MCF 10A (cell line): ENCODE results near the gene CYTH1. TPM values are rescaled to one million over a fixed set of nuclear protein-coding genes. Genes with fewer than 3 reads are reported as not detected.

Experiments used
- BruUV-seq: library from RNA; stranded (reverse); fragments of 400-500 nt; replicated peaks from 2 replicates; lab custom pipeline; 2021; lab: Mats Ljungman, UMichigan
- CTCF ChIA-PET: fragments of 300-600 bp; sonication (Branson Sonifier 250); formaldehyde crosslinking; extraction: SDS; loops from one replicate; lab custom pipeline; 2021; ENCODE audit warnings: antibody characterized with exemption, inconsistent platforms; lab: Yijun Ruan, JAX
- POLR2A ChIA-PET: fragments of 300-600, 350-650 bp; sonication (Branson Sonifier 250); formaldehyde crosslinking; extraction: SDS; loops from one replicate; lab custom pipeline; 2020; ENCODE audit warnings: antibody characterized with exemption, inconsistent platforms; lab: Yijun Ruan, JAX
- DNase-seq: peaks from one replicate; pipeline ENCODE4 v3.0.0-alpha.2; 2018; ENCODE audit not compliant: unreplicated experiment
- H3K27ac Mint-ChIP-seq: one replicate; pipeline ENCODE4 v1.8.0; 2022; ENCODE audit warnings: mild to moderate bottlenecking, low read depth, mixed read lengths; ENCODE audit not compliant: unreplicated experiment
- H3K27me3 Mint-ChIP-seq: one replicate; pipeline ENCODE4 v1.8.0; 2022; ENCODE audit warnings: mixed read lengths; ENCODE audit not compliant: insufficient read depth, unreplicated experiment
- H3K36me3 Mint-ChIP-seq: one replicate; pipeline ENCODE4 v1.8.0; 2022; ENCODE audit warnings: mild to moderate bottlenecking, moderate library complexity, mixed read lengths; ENCODE audit not compliant: insufficient read depth, unreplicated experiment
- H3K4me1 Mint-ChIP-seq: one replicate; pipeline ENCODE4 v1.8.0; 2022; ENCODE audit warnings: mixed read lengths; ENCODE audit not compliant: insufficient read depth, unreplicated experiment
- H3K4me3 Mint-ChIP-seq: one replicate; pipeline ENCODE4 v1.8.0; 2022; ENCODE audit warnings: mild to moderate bottlenecking, moderate library complexity, mixed read lengths; ENCODE audit not compliant: unreplicated experiment
- H3K9me3 Mint-ChIP-seq: one replicate; pipeline ENCODE4 v1.8.0; 2022; ENCODE audit warnings: mixed read lengths; ENCODE audit not compliant: unreplicated experiment
- intact Hi-C: fragments of 100-400 bp; cut with micrococcal nuclease; formaldehyde crosslinking; loops from 2 replicates; pipeline ENCODE4 v1.14.1; 2022
- total RNA-seq: library from RNA; stranded (reverse); gene quantifications from 2 replicates; pipeline ENCODE4 v1.2.3, GENCODE V29; 2022
- TF ChIP-seq, protein P1 (sequence below): fragments of 200-600 bp; IDR thresholded peaks from one replicate; pipeline ENCODE4 v1.8.0; 2022; ENCODE audit warnings: antibody characterized with exemption, mild to moderate bottlenecking; ENCODE audit not compliant: unreplicated experiment

CYTH1 gene
- total RNA-seq, 1 experiment from 2014 or later: 38.5 TPM

DNA sequence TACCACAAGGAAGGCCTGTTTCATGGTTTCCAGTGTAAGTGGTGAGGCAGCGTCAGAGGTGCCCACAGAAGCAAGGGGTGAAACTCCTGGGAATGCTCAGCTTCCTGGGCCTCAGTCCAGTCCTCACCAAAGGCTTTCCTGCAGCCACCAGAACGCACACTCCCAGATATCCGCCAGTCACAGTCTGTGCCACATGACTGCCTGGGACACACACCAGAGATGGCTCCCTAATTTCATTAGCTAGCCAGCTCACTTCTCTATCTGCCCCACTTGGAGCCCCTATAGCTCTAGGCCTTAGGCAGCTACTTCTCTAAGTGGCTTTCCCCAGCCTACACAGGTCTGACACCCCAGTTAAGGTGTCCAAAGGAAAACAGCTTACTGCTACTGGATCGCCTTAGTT is 77.0 kb downstream of the CYTH1 start:
- Mint-ChIP-seq H3K4me1 (peaks cover 6% of the 10 kb centered on the region), H3K36me3 (peaks cover 58% of the 10 kb centered on the region), H3K27me3 (no peaks in the 10 kb centered on the region), H3K27ac (no peak overlapping the region), H3K4me3 (no peak overlapping the region), H3K9me3 (no peaks in the 10 kb centered on the region)
- intact Hi-C loops: loop anchor here (5.0 kb wide), 1 partner anchor 98 kb away; no protein-coding TSS in a partner anchor
- BruUV-seq: no TSS peak
- ChIA-PET POLR2A (interaction anchor here (0.8 to 1.7 kb wide), 2 partner anchors 19 to 52 kb away, joined by 4 read pairs; no protein-coding TSS in a partner anchor), CTCF (interaction anchor here (1.8 kb wide), 1 partner anchor 208 kb away, joined by 8 read pairs; no protein-coding TSS in a partner anchor)
- DNase-seq: no peak
- TF ChIP-seq, protein P1, sequence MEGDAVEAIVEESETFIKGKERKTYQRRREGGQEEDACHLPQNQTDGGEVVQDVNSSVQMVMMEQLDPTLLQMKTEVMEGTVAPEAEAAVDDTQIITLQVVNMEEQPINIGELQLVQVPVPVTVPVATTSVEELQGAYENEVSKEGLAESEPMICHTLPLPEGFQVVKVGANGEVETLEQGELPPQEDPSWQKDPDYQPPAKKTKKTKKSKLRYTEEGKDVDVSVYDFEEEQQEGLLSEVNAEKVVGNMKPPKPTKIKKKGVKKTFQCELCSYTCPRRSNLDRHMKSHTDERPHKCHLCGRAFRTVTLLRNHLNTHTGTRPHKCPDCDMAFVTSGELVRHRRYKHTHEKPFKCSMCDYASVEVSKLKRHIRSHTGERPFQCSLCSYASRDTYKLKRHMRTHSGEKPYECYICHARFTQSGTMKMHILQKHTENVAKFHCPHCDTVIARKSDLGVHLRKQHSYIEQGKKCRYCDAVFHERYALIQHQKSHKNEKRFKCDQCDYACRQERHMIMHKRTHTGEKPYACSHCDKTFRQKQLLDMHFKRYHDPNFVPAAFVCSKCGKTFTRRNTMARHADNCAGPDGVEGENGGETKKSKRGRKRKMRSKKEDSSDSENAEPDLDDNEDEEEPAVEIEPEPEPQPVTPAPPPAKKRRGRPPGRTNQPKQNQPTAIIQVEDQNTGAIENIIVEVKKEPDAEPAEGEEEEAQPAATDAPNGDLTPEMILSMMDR: no peak

DNA sequence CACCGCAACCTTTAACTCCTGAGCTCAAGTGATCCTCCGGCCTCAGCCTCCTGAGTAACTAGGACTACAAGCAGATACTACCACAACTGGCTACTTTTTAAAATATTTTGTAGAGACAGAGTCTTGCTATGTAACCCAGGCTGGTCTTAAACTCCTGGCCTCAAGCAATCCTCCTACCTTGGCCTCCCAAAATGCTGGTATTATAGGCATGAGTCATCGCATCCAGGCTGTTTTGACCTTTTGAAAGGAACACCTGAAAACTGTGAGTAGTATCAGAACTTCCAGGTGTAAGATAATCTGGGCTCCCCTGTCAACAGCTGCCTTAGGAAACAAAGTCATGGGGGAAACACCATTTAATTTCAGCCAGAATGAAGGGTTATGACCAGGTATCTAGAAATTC is 77.5 kb downstream of the CYTH1 start:
- ChIA-PET CTCF (interaction anchor here (1.8 kb wide), 1 partner anchor 207 kb away, joined by 8 read pairs; no protein-coding TSS in a partner anchor), POLR2A (interaction anchor here (0.6 to 1.7 kb wide), 3 partner anchors 19 to 269 kb away, joined by 3 to 4 read pairs (median 4); no protein-coding TSS in a partner anchor)
- no TSS peak for BruUV-seq
- intact Hi-C loops: no loop called here
- peaks cover 6% of the 10 kb centered on the region for H3K4me1 Mint-ChIP-seq
- no peaks in the 10 kb centered on the region for H3K9me3 Mint-ChIP-seq
- H3K4me3 Mint-ChIP-seq: no peak overlapping the region
- no peak for DNase-seq
- peaks cover 62% of the 10 kb centered on the region for H3K36me3 Mint-ChIP-seq
- TF ChIP-seq, protein P1: no peak
- no peaks in the 10 kb centered on the region for H3K27me3 Mint-ChIP-seq
- no peak overlapping the region for H3K27ac Mint-ChIP-seq

DNA sequence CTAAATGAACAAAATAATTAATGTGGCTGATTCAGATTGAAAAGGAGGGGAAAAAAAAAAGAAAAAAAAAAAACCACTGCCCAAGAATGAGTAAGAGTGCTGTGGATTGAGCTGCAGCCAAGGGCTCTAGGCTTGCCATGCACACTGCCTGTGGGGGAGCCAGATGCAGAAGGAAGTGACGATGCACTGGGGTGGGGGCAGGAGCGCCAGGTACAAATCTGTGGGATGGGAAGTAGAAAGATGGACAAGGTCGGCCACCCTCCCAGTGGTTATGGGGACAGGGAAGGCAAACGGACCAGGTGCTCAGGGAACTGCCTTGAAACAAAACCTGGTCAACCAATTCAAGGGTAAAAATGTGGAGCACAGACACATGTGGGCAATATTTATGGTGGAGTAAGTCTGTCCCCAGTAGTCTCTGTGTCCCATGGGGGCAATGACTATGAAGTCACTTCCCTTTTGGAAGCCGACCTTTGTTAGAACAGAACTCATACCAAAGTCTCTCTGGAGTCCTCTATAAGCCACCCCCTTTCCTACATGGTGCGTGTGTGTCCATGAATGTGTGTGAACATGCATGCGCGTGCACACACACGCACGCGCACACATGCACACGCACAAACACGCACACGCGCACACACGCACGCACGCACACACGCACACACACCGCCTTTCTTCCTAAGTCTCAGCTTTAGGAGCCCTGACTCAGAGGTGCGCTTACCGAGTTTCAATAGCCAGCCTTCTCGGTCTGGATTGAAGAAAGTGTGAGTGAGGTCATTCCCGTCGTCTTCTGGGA is 84.3 kb downstream of the CYTH1 start:
- ChIA-PET CTCF (interaction anchor here (0.9 to 1.6 kb wide), 2 partner anchors 10 to 201 kb away, joined by 3 read pairs; no protein-coding TSS in a partner anchor), POLR2A (interaction anchor here (0.7 kb wide), 1 partner anchor 96 kb away, joined by 3 read pairs; no protein-coding TSS in a partner anchor)
- H3K9me3 Mint-ChIP-seq: no peaks in the 10 kb centered on the region
- peak; percentile 23 for DNase-seq
- no peak overlapping the region for H3K27ac Mint-ChIP-seq
- H3K4me1 Mint-ChIP-seq: peaks cover 6% of the 10 kb centered on the region
- BruUV-seq: no TSS peak
- no peak overlapping the region for H3K4me3 Mint-ChIP-seq
- intact Hi-C loops: no loop called here
- TF ChIP-seq, protein P1: no peak
- peaks cover 68% of the 10 kb centered on the region for H3K36me3 Mint-ChIP-seq
- no peaks in the 10 kb centered on the region for H3K27me3 Mint-ChIP-seq

DNA sequence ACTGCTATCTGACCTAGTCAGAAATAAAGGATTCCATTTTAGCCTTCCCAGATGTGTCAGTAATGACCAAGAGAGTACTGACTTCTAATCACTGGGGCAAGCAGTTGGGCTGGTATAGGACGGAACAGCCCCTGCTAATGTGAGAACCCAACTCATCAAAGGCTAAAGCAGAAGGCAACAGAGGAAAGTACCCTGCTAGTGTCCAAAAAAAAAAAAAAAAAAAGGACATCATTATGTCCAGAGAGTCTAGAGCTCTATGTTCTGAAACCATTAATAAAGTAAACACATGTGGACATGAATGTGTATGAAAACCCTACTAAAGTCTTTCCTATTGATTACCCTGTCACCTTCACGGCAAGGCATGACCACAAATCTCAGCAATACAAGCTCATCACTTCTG is 85.0 kb downstream of the CYTH1 start:
- TF ChIP-seq, protein P1: no peak
- no peak for DNase-seq
- ChIA-PET CTCF (interaction anchor here (0.9 to 1.6 kb wide), 2 partner anchors 11 to 200 kb away, joined by 3 read pairs; no protein-coding TSS in a partner anchor), POLR2A (no interaction called here)
- peaks cover 68% of the 10 kb centered on the region for H3K36me3 Mint-ChIP-seq
- BruUV-seq: no TSS peak
- H3K4me3 Mint-ChIP-seq: no peak overlapping the region
- no peaks in the 10 kb centered on the region for H3K9me3 Mint-ChIP-seq
- no peaks in the 10 kb centered on the region for H3K27me3 Mint-ChIP-seq
- peaks cover 6% of the 10 kb centered on the region for H3K4me1 Mint-ChIP-seq
- H3K27ac Mint-ChIP-seq: no peak overlapping the region
- intact Hi-C loops: no loop called here
